Fibroblast of pulmonary artery (primary cell): ENCODE data around the gene APBB2.

Experiments
- DNase-seq: peaks from one replicate; pipeline ENCODE4 v3.0.0-alpha.2; 2010; ENCODE audit warnings: low read depth
- H3K4me3 ChIP-seq: replicated peaks from 2 replicates; pipeline ENCODE4 v1.5.1; 2011; ENCODE audit warnings: low read depth, mild to moderate bottlenecking, control low read depth, low read length, moderate library complexity
- TF ChIP-seq, protein P1 (sequence below): IDR thresholded peaks from 2 replicates; pipeline ENCODE4 v1.5.1; 2011; ENCODE audit warnings: mild to moderate bottlenecking, control low read depth, low read length, inconsistent platforms; ENCODE audit errors: missing control alignments

Gene APBB2

GRCh38 chr4:41072021-41072777 is 142.1 kb downstream of the APBB2 start:
- no peak for DNase-seq
- no peak overlapping the region for H3K4me3 ChIP-seq
- TF ChIP-seq, protein P1, sequence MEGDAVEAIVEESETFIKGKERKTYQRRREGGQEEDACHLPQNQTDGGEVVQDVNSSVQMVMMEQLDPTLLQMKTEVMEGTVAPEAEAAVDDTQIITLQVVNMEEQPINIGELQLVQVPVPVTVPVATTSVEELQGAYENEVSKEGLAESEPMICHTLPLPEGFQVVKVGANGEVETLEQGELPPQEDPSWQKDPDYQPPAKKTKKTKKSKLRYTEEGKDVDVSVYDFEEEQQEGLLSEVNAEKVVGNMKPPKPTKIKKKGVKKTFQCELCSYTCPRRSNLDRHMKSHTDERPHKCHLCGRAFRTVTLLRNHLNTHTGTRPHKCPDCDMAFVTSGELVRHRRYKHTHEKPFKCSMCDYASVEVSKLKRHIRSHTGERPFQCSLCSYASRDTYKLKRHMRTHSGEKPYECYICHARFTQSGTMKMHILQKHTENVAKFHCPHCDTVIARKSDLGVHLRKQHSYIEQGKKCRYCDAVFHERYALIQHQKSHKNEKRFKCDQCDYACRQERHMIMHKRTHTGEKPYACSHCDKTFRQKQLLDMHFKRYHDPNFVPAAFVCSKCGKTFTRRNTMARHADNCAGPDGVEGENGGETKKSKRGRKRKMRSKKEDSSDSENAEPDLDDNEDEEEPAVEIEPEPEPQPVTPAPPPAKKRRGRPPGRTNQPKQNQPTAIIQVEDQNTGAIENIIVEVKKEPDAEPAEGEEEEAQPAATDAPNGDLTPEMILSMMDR: no peak

DNA sequence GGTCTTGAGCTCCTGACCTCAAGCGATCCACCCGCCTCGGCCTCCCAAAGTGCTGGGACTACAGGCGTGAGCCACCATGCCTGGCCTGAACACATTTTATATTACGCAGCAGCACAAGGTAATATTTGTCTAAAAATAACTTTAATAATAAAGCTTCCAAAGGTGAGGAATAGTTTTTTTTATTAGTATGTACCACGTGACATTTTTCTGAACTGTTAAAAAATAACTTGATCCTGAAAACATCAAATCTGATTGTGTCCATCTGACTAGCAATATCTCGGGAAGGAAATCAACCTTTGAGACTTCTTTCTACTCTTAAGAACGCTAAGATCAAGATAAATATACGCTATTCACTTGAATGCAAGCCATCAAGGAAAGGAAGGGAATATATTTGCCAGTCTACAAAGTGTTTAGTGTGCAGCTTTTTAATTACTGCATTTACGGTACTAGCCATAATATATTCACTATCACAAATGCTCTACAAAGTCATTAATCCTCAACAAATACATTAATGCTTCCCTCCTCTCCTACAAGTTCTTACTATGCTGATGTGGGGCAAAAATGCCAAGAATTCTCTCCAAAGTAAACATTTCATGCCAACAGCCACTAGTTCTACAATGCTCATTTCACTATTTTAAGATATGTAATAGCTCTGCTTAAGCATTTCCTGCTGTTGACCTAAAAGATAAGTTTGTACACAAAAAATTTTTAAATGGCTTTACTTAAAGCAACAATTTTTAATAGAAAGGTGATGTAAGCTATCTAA is 143.6 kb downstream of the APBB2 start:
- TF ChIP-seq, protein P1: no peak
- no peak overlapping the region for H3K4me3 ChIP-seq
- peak; percentile 52 for DNase-seq

DNA sequence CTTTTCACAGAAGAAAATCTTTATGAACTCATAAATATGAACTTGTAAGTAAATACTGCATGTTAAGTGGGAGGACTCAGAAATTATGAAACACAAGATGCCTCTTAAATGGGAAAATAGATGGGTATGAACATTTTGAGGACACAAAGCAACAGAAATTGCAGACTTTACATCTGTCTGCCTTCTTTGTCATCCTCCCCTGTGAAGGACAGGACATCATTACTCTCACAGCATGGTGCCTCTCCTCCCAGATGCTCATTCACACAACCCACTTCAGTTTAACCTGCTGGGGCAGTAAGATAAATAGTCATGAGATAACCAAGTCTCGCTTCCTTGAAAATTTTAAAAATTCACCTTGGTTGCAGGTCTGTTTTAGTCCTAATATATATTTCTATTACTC is 144.5 kb downstream of the APBB2 start:
- no peak for DNase-seq
- TF ChIP-seq, protein P1: no peak
- no peak overlapping the region for H3K4me3 ChIP-seq

GRCh38 chr4:41069257-41069656 is 145.1 kb downstream of the APBB2 start:
- peak; percentile 55 for DNase-seq
- no peak overlapping the region for H3K4me3 ChIP-seq

DNA sequence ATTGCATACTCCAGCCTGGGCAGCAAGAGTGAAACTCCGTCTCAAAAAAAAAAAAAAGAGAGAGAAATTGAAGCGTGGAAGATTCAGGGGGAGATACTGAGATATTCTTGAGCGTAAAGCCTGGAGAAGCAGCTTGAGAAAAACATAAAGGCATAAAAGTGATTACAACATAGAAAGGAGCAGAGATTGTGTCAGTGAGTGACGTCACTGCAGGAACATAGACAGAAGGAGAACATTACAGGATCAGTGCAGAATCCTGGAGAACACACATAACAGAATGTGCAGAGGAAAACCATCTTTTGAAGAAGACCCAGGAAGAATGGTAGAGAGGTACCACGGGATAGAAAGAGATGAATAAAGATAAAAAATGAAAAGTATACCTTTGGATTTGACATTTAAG is 147.0 kb downstream of the APBB2 start:
- TF ChIP-seq, protein P1: no peak
- no peak overlapping the region for H3K4me3 ChIP-seq
- peak; percentile 67 for DNase-seq

More at GRCh38 chr4:41069257-41069656, 145.1 kb downstream of the APBB2 start:
- TF ChIP-seq, protein P1: no peak

GRCh38 chr4:41066049-41066448 is 148.3 kb downstream of the APBB2 start:
- no peak overlapping the region for H3K4me3 ChIP-seq
- TF ChIP-seq, protein P1: no peak
- DNase-seq: no peak
